Activated CD4-positive, alpha-beta T cell treated with anti-CD3 and anti-CD28 coated beads, Interleukin-10, Interleukin-2, amounts not matched to agents 100 ng/mL and 50 ng/mL, durations not matched to agents 16 hours and 8 hours (primary cell): ENCODE measurements around the gene IER5L.
"Not testable (repeated sequence)": the region's sequence is repeated elsewhere in the genome, so short reads cannot be mapped to it uniquely, and the experiment has no call there.

Experiments used
- DNase-seq: peaks from one replicate; pipeline ENCODE4 v3.0.0-alpha.2; 2020

The IER5L gene

DNA sequence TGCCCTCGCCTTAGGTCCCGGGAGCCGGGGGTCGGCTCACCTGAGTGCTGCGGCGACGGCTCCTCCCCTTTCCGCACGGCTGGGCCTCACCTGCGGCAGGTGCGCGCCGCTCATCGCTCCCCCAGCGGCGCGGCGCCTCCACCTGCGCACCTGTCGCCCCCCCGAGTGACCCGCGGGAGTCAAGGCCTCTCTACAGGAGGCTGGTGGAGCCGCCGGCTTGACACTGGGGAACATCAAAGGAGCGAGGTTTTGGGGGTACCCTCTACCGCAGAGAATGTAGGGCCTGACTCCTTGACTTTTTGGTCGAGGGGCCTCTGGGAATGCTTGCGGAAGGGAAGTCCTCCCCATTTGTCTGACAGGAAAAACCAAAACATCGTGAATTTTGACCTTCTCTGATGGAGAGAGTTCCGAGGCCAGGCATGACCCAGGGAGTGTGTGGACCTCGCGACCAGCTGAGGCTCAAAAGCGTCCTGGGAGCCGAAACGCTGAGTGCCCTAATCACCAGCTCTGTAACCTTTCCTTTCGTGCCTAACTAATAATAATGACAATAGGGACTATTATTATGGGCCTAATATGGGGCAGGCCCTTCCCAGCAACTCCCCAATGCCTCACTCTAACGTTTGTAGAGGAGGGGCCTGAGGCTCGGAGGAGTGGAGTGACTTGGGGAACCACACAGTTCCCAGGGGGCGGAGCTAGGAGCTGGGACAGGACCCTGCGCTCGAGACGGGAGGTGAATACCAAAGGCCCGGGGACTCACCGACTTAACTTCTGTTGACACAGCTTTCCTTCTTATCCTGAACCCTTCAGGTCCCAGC is 714 bp upstream of the IER5L start:
- no peak for DNase-seq

DNA sequence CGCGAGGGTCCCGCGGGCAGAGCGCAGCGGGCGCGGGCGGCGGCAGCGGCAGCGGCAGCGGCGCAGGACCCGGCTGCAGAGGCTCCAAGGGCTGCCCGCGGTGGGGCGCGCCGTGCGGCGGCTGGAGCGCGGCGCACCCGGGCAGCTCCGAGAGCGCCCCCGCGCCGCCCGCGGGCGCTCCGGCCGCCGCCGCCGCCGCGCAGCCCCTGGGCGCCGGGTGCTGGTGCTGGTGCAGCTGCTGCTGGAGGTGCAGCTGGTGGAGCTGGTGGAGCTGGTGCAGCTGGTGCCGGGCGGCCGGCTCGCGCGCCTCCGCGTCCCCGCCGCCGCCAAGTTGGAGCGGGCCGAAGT is 644 bp downstream of the IER5L start:
- DNase-seq = no peak

DNA sequence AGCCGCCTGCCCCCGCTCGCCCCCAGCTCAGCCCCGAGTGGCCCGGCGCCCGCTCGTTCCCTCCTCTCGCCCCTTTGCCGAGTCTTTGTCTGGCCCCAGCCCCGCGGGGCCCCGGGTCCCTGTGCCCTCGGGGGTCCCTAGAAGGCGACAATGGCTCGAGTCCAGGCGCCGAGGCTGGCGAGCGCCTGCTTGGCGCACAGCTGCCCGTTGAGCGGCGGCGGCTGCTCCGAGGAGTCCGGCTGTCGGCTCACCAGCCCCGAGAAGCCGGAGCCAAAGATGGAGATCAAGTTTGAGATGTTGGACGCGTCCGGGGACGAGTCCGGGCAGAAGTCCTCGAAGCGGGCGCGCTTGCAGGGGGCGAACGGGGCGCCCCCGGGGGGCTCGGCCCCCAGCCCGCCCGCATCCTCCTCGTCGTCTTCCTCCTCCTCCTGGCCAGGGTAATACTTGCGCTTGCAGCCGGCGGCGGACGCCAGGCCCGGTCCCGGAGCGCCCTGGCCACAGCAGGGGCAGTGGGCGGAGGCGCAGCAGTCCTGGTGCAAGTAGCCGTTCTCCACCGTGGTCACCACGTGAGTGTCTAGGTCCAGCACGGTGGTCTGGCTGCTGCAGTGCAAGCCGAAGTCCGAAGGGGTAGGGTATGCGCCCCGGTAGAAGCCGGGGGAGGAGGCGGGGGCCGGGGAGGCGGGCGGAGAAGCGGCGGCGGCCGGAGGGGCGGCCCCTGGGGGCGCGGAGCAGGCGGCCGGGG is 1.2 kb downstream of the IER5L start:
- DNase-seq = no peak

DNA sequence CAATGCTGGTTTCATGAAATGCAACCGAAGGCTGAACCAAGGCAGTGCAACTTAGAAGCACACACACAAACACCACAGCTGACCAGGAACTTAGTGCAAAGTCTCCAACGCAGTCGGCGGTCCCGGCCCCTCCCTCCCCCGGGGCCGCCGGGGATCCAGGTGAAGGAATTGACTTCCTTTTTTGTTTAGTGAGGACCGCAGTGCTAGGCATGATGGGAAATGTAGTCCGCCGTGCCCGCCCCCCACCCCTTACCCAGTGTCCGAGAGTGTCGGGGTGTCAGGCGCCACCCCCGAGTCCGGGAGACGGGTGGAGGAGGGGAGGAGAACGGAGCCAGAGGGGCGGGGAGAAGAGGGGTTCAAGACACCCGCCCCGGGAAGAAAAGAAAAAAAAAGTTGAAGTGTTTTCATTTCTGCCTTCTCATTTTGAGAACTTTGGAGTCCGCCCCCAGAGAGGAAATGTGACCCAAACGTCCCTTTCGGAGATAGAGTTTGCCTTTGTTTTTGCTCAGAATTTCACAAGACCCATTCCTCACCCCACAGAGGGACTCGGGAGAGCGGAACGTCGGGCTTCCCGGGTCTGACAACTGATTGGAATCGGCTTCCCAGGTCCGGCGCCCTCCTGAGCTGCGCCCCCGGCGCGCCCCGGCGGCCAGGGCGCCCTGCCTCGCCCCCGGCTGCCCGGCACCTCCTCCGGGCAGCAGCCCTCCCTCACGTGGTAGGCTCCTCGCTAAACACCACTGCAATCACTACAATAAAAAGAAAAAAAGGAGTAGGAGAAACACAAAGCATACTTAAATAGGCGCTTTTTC is 2.0 kb downstream of the IER5L start:
- peak; percentile 75 for DNase-seq

DNA sequence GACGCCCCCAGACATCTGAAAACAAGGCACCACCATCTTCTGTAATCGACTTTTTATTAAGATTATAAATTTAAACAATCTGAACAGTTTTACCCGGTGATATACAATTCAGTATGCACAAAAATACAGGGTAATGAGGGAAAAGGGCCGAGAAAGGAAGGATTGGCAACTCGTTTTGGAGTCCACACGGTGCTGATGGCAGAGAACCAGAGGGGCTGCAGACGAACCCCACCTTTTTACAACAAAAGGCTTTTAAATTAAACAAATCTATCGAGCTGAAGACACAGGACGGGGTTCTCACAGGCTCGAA is 2.6 kb downstream of the IER5L start:
- DNase-seq = no peak

DNA sequence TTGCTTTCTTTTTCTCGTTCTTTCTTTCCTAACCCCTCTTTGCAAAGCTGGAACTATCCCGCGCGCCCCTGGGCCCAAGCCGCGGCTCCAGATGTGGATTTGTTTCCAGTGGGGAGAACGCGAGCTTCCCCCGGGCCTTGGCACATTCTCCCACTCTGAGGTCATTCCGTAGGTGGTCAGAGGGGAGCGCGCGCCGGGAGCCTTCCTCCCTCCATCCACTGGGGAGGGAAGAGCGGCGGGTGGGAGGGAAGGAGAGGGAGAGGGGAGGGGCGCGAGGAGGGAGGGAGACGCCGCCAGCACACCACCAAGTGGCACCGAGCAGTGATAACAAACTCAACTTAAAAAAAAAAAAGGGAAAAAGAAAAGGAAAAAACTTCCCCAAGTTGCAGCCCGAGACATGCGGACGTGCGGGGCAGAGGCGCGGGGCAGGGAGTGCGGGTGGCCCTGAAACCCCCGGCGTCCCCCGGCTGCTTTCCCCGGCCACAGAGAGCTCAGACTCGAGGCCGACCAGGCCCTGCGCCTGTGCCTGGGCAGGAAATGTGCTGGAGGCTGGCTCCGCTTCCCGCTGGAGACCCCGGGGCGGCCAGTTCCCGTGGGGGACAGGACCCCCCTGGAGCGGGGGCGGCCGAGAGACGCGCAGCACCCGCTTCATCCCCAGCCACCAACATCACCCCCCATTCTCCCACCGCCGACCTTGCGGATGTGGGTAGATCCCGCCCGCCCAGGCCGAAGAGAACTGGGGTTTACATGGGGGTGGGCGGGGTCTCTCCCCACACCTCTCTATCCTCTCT is 3.1 kb downstream of the IER5L start:
- DNase-seq = peak; percentile 21

DNA sequence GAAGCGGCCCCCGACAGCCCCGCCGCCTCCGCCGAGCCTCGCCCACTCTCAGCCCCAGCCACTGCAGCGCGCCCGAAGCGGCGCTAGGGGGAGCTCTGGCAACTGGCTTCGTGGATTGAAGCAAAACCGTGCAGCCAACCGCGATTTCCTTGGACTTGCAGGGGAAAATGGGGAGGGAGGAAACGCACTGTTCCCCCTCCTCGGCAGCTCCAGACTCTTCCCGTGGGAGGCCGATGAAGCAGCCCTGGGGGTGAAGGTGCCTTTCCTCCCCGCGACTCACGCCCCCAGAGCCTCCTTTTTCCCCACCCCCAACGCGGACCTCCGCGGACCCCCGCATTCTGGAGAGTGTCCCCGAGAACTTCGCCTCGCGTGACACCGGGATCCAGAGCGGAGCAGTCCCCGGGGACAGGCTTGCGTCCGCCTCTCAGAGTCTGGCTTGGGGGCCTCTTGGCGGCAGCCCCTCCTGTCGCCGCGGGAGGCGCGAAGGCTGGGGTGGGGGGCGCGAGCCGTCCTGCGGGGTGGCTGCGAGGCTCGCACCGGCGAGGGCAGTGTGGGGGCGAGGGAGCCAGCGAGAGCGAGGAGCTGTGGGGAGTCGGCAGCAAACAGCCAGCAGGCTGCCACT is 3.8 kb downstream of the IER5L start:
- peak; percentile 82 for DNase-seq

DNA sequence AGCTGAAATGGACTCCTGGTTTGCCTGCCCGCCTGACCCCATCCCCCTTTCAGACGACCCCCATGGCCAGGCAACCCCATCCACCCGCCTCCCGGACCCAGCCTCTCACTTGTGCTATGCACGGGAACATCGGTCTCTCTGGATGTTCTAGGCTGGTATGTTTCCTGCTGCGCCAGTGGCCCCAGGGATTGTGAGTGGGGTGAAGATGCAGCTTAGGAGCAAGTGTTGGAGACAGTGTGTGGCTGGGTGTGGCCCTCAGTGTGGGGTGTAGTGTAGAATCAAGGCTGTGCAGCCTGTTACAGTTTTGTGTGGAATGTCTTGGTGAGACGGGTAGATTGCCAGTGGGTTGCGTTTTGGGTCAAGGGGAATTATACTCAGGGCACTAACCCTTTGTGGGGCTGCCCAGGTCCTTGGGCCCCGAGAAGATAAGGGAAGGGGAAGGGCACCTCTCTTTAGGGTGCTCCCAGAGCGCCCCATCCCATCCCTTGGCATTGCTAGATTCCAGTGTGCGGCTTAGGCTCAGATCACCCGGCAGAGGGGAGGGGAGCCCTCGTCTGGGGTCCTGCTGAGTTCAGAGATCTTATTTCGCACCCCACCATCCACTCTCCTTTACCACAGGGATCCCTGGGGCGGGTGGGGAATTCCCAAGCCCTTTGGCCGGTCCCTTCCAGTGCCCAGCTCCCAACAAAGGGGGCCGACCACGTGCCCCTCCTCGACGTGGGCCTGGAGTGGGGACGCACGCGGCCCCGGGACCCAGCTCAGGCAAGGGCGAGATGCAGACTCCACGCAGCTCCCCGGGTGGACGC is 4.6 kb downstream of the IER5L start:
- no peak for DNase-seq

DNA sequence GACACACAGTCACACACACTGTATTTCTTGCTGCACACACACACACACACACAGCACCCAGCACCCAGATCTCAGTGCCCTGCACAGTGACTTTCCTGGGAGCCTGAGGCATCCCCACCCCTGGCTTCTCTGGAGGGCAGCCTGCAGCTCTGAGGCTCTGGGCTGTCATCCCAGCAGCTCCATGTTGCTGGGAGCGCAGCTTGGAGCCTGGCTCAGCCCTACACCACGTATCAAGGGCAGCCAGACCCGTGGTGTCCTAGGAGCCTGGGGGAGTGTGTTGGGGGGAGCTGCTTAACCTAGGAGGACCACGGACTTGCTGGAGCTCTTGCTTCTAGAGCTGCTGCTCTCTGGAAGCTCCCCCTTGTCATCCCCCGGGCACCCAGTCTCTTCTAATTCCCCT is 5.2 kb downstream of the IER5L start:
- no peak for DNase-seq

DNA sequence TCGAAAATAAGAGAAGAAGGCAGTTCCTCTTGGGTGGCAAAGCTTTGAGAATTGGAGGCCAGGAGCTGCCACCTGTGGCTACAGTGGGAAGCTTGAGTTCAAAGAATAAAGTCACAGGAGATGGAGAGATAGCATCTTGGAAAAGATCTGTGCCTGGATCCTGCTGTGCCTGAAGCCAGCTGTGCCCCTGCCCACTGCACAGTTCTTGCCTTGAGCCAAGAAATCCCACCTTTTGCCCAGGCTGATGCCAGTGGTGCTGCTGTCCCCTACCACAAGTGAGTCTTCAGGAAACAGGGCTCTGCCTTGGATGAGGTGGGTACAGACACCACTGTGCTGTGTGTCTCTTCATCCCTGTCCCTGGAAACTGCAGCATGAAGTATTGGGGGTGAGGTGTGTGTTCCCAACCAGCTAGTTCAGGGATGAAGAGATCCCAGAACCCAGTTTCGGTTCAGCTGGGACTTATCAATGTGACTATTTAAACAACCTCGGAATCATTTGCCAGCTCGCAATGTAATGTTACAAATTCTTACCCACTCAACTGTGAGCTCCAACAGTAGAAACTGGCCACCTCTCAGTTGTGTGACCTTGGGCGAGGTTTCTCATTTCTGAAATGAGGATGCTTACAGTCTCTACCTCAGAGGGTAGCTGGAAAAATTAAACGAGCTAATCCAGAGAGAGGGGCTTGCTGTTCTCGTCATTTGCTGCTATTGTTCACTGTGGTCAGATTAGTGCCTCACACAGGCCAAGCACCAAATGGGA is 5.9 kb downstream of the IER5L start:
- no peak for DNase-seq

DNA sequence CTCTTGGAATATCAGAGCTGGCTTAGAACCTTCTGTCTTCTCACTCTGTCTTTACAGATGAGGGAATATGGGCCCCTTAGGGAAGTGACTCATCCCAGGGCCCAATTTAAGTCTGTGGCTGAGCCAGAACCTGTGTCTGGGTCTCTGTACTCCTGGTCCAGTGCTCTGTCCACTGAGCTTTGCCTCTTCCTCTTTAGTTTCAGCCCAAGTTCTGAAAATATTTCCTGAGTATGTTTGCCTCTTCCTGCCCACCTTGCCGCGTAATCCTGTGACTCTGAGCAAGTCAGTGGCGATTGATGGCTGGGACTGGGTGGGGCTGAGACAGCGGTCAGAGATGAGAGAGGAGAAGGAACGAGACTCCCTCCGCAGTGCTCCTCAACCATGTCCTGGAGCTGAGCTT is 7.8 kb downstream of the IER5L start:
- peak; percentile 34 for DNase-seq

DNA sequence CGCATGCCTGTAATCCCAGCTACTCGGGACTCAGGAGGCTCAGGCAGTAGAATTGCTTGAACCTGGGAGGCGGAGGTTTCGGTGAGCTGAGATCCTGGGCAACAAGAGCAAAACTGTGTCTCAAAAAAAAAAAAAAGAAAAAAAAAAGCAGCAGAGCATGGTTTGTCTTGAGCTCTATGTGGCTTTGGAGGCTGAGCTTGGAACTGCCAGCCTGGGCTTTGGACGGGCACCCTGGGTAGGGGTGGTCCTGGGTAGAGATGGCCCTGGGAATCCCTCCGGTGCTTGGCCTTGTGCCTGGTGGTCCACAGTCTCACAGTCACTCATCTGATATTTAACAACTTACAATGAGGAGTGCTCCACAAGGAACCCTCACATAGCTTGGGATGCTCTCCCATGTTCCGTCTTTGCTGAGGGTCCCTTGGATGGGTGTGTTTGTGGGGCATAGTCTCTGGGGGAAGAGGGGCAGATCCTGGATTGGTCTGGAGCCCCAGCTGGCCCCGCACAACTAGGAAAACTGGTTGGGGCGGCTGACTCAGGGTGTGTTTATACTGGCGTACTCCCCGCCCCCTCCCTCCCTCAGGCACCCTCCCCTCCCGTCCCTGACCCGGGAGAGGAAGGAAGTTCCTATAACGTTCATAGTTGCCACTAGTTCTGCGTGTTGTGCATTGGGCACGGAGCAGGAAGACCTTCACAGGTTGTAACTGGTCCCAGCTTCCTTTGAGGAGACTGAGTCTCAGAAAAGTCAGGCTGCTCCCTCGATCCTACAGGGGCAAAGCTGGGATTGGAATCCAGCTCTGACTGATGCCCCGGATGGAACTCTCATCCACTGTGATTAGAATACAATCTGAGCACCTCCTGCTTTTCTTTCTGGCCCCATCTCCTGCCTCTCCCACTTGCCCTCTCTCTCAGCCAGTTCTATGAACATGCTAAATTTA is 11.2 kb downstream of the IER5L start:
- peak; percentile 38 for DNase-seq

DNA sequence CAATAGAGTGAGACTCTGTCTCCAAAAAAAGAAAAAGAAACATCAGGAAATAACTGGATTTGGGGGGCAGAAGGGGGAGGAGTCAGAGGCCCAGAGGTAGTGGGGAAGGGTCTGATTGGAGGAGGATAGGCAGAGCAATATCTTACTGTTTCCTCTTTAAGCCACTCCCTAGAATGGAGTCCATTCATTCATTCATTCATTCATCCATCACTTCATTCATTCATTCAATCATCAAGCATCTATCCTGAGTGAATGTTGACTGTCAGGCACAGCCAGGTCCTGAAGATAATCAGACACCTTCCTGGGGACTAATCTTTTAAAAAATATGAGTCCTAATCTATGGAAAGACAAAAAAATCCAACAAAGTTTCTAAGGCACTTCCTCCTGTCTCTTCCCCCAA is 12.9 kb downstream of the IER5L start:
- no peak for DNase-seq

DNA sequence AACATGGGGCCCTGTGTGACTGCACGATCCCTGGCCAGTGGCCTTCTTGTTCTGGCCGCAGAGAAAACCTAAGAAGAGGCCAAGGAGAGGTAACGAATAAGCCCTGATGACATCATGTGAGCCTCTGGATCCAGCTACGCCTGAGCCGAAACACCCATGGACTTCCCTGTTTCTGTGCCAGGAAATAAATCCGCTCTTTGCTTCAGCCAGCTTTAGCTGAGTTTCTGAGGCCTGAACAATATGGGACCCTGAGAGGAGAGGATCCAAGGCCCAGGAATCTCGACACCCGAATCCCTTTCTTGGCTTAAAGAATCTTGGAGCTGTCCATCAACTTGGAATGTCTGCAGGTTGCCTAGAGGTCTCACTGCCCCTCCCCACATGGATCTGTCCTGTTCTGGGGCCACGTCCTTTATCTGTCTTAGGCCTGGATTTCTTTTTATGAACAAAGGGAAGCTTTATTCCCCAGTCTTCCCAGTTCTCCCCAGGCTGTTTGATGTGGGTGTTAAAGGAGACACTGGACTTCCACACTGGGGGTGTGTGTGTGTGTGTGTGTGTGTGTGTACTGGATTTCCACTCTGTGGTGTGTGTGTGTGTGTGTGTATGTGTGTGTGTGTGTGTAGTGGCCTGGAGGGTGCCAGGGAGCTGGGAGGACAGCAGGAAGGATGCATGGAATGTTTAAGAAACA is 13.7 kb downstream of the IER5L start:
- no peak for DNase-seq

DNA sequence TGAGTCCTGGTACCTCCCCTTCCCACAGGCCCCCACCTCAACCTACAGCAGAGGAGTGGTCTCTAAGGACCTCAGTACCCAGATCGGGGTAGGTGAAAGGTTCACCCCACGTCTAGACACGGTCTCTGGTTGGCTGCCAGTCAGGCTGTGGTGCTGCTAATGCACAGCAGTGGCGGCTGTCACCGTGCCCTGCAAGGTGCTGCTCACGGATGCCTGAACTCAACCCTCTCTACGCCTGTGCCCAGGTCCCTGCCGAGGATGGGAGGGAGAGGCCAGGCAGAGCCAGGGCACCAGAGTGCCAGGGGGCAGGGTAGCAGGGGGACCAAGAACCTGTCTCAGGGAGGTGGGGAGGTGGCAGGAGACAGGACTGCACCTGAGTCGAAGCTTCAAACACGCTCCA is 14.3 kb downstream of the IER5L start:
- DNase-seq = no peak

DNA sequence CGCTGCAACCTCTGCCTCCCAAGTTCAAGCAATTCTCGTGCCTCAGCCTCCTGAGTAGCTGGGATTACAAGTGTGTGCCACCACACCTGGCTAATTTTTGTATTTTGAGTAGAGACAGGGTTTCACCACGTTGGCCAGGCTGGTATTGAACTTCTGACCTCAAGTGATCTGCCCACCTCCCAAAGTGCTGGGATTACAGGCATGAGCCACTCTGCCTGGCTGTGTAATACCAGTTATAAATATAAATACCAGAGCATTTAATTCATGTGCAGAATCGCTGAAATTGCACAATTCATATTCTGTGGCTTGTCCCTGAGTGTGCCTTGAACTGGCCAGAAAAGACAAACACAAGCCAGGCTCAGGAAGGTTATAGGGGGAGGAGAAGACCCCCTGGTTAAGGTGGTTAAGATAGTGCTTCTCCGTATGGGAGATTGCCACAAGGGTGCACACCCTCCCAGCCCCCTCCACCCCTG is 14.8 kb downstream of the IER5L start:
- DNase-seq = not testable (repeated sequence)

DNA sequence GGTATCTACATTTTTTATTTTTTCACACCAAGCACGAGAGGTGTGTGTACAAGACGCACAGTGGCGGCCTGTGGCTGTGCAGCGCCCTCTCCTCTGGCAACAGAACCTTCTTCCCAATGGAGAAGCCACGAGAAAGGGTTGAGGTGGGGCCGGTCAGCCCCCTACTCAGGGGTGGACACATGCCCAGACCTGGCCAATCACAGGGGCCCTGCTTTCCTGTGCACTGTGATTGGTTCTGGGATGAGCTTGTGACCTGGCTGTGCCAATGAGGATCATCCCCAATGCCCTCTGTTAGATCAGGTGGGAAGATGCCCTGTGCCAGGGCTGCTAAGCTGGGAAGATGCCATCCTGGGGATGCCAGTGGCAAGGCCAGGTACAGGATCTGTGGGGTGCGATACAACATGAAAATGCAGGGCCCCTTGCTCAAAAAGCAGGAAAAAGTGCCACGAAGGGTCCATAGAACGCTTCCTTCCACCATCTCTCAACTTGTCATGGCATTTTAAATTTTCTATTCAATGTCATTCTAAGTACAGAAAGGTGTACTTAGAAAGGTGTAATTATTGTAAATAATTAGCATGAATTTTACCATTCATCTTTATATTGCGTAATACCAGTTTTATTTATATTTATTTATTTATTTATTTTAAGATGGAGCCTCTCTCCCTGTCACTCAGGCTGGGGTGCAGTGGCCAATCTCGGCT is 15.4 kb downstream of the IER5L start:
- no peak for DNase-seq

DNA sequence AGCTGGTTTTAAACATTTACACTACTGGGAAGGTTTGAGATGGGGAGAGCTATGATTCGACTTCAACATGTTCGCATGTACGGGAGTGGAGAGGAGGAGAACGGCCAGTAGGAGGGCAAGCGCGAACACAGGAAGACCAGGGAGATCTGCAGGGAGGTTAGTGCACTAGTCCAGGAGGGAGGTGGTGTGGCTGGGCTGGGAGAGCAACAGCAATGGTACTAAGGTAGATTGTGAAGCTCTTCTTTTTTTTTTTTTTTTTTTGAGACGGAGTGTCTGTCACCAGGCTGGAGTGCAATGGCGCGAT is 16.6 kb downstream of the IER5L start:
- no peak for DNase-seq
